GOT3 (cell line): ENCODE results near the gene LAMA2.
"Not testable (repeated sequence)": the region's sequence is repeated elsewhere in the genome, so short reads cannot be mapped to it uniquely, and the experiment has no call there.

ENCODE experiments used
- DNase-seq: peaks from one replicate; lab custom pipeline; 2025; ENCODE audit warnings: mixed read lengths; lab: John Stamatoyannopoulos, UW

Gene LAMA2

GRCh38 chr6:129115471-129115870 is 232.5 kb downstream of the LAMA2 start:
- DNase-seq = no peak

GRCh38 chr6:129117355-129117754 is 234.4 kb downstream of the LAMA2 start:
- DNase-seq = no peak

GRCh38 chr6:129120856-129121638 is 238.1 kb downstream of the LAMA2 start:
- no peak for DNase-seq

GRCh38 chr6:129124347-129124746 is 241.4 kb downstream of the LAMA2 start:
- DNase-seq = no peak

GRCh38 chr6:129130106-129130505 is 247.2 kb downstream of the LAMA2 start:
- DNase-seq = no peak

GRCh38 chr6:129130959-129131681 is 248.2 kb downstream of the LAMA2 start:
- no peak for DNase-seq

GRCh38 chr6:129133770-129134192 is 250.8 kb downstream of the LAMA2 start:
- no peak for DNase-seq

- DNase-seq = no peak
Observed at GRCh38 chr6:129134535-129134934, 251.6 kb downstream of the LAMA2 start.

- no peak for DNase-seq
Observed at GRCh38 chr6:129135451-129135850, 252.5 kb downstream of the LAMA2 start.

- DNase-seq = no peak
Observed at GRCh38 chr6:129136751-129137150, 253.8 kb downstream of the LAMA2 start.

- no peak for DNase-seq
Observed at GRCh38 chr6:129138739-129139405, 255.9 kb downstream of the LAMA2 start.

- no peak for DNase-seq
Observed at GRCh38 chr6:129140526-129140925, 257.6 kb downstream of the LAMA2 start.

- no peak for DNase-seq
Observed at GRCh38 chr6:129141499-129141898, 258.6 kb downstream of the LAMA2 start.

GRCh38 chr6:129146902-129147301 is 264.0 kb downstream of the LAMA2 start:
- DNase-seq = no peak

- no peak for DNase-seq
Observed at GRCh38 chr6:129150507-129150906, 267.6 kb downstream of the LAMA2 start.

GRCh38 chr6:129153257-129153656 is 270.3 kb downstream of the LAMA2 start:
- DNase-seq = no peak

GRCh38 chr6:129159242-129159641 is 276.3 kb downstream of the LAMA2 start:
- not testable (repeated sequence) for DNase-seq

GRCh38 chr6:129162605-129163004 is 279.7 kb downstream of the LAMA2 start:
- DNase-seq = no peak

GRCh38 chr6:129163551-129163950 is 280.6 kb downstream of the LAMA2 start:
- no peak for DNase-seq

GRCh38 chr6:129164032-129164431 is 281.1 kb downstream of the LAMA2 start:
- DNase-seq = no peak

- not testable (repeated sequence) for DNase-seq
Observed at GRCh38 chr6:129172279-129172995, 289.5 kb downstream of the LAMA2 start.

- DNase-seq = no peak
Observed at GRCh38 chr6:129175066-129175465, 292.1 kb downstream of the LAMA2 start.
